HG03575 (cell line): ENCODE measurements around the gene GRIN3A.
A peak's percentile ranks its signal among the peaks of the same experiment; 100 is the strongest.
"Not testable (repeated sequence)": the region's sequence is repeated elsewhere in the genome, so short reads cannot be mapped to it uniquely, and the experiment has no call there.

Experiments
- ATAC-seq: cut with Tn5 transposase; IDR thresholded peaks from one replicate; pipeline ENCODE4 v1.9.1; 2021; ENCODE audit not compliant: unreplicated experiment, insufficient number of reproducible peaks, low FRiP score; ENCODE audit errors: extremely low read depth

Gene GRIN3A

GRCh38 chr9:101591787-101592446 lies 146.5 kb downstream of the GRIN3A start:
- no peak for ATAC-seq

GRCh38 chr9:101590901-101591300 lies 147.5 kb downstream of the GRIN3A start:
- ATAC-seq: no peak

GRCh38 chr9:101590074-101590473 lies 148.4 kb downstream of the GRIN3A start:
- ATAC-seq: not testable (repeated sequence)

- ATAC-seq: no peak
These were observed 151.0 kb downstream of the GRIN3A start for GRCh38 chr9:101587332-101588043.

- ATAC-seq: peak; percentile 93
These were observed 151.8 kb downstream of the GRIN3A start for GRCh38 chr9:101586651-101587050.

- no peak for ATAC-seq
These were observed 152.7 kb downstream of the GRIN3A start for GRCh38 chr9:101585740-101586139.

GRCh38 chr9:101582553-101582952 lies 155.9 kb downstream of the GRIN3A start:
- ATAC-seq: no peak

- ATAC-seq: no peak
These were observed 158.5 kb downstream of the GRIN3A start for GRCh38 chr9:101579711-101580545.

- ATAC-seq: no peak
These were observed 160.1 kb downstream of the GRIN3A start for GRCh38 chr9:101578378-101578777.

- no peak for ATAC-seq
These were observed 163.6 kb downstream of the GRIN3A start for GRCh38 chr9:101574731-101575333.

GRCh38 chr9:101572316-101572715 lies 166.1 kb downstream of the GRIN3A start:
- ATAC-seq: no peak

- ATAC-seq: no peak
These were observed 167.3 kb downstream of the GRIN3A start for GRCh38 chr9:101571114-101571513.

GRCh38 chr9:101569741-101570501 lies 168.5 kb downstream of the GRIN3A start:
- no peak for ATAC-seq

GRCh38 chr9:101567725-101568350 lies 170.6 kb downstream of the GRIN3A start:
- no peak for ATAC-seq

- no peak for ATAC-seq
These were observed 171.3 kb downstream of the GRIN3A start for GRCh38 chr9:101566904-101567724.

GRCh38 chr9:101564252-101564651 lies 174.2 kb downstream of the GRIN3A start:
- no peak for ATAC-seq

- no peak for ATAC-seq
These were observed 175.5 kb downstream of the GRIN3A start for GRCh38 chr9:101562966-101563365.

- ATAC-seq: no peak
These were observed 176.7 kb downstream of the GRIN3A start for GRCh38 chr9:101561740-101562139.
